Measurements from ENCODE around the gene CIBAR2. TPM values are rescaled to one million over a fixed set of nuclear protein-coding genes. Genes with fewer than 3 reads are reported as not detected.

CIBAR2 gene
- total RNA-seq, 1 experiment from 2014 or later, result not detected

GRCh38 chr16:85062323-85062722 lies 49.9 kb downstream of the CIBAR2 start:
- H3K23me2 ChIP-seq (ENCODE audit: insufficient read length, low read depth, low read length, poor library complexity, severe bottlenecking), result no peaks in the 10 kb centered on the region
- H3K18ac ChIP-seq (ENCODE audit: insufficient read length, low read depth, low read length), result no peak overlapping the region
- no peak overlapping the region for H4K8ac ChIP-seq (replicated peaks; ENCODE audit: insufficient read length, low read depth, low read length)
- H3K4ac ChIP-seq (ENCODE audit: low read depth, low read length), result no peak overlapping the region
- no CpG with 5 or more reads among the region's 9 CpGs for WGBS (ENCODE audit: extremely low coverage, insufficient read length, low lambda C conversion rate)
- no peak overlapping the region for H3K14ac ChIP-seq (ENCODE audit: insufficient read depth, low read length)
- H3K4me2 ChIP-seq (ENCODE audit: insufficient read depth, insufficient read length, low read length), result no peak overlapping the region
- H2AK5ac ChIP-seq (ENCODE audit: insufficient read length, low read length), result no peak overlapping the region
- no peak overlapping the region for H2BK5ac ChIP-seq (ENCODE audit: insufficient read length, low read length)
- H3K79me2 ChIP-seq (ENCODE audit: insufficient read depth, low read length), result no peaks in the 10 kb centered on the region
- no peaks in the 10 kb centered on the region for H3K9me3 ChIP-seq (ENCODE audit: control insufficient read depth, low read depth, low read length)
- no peaks in the 10 kb centered on the region for H3K27me3 ChIP-seq (ENCODE audit: insufficient read depth, low read length)
- no peak overlapping the region for H2AFZ ChIP-seq (ENCODE audit: low read length)
- Mint-ChIP-seq H3K4me3 (peak overlapping the region in 1 of 2 experiments; percentile 17; a peak in 1 of 5 replicates), H3K9me3 (no peaks in the 10 kb centered on the region), H3K4me1 (peaks cover 26 to 30% of the 10 kb centered on the region in 2 experiments), H3K27me3 (ENCODE audit: low read depth) (peaks cover 12% of the 10 kb centered on the region), H3K36me3 (ENCODE audit: insufficient read depth in 1 of 3, low read depth in 3 of 3) (no peaks in the 10 kb centered on the region), H3K27ac (no peak overlapping the region; a peak in 1 of 7 replicates)
- H3K56ac ChIP-seq (ENCODE audit: insufficient read length, low read depth, low read length), result no peak overlapping the region
- H3K9ac ChIP-seq (ENCODE audit: extremely low read depth, insufficient read length, low read length), result no peak overlapping the region
- no peak overlapping the region for H2BK120ac ChIP-seq (ENCODE audit: low read depth, low read length, poor library complexity, severe bottlenecking)
- H4K5ac ChIP-seq (ENCODE audit: insufficient read length, low read depth, low read length), result no peak overlapping the region
- no peaks in the 10 kb centered on the region for H4K20me1 ChIP-seq (ENCODE audit: control insufficient read depth, insufficient read depth, insufficient read length)
- no peak for DNase-seq
- H4K91ac ChIP-seq (ENCODE audit: insufficient read length, low read depth, low read length), result no peak overlapping the region
- H3K27ac ChIP-seq (ENCODE audit: insufficient read length, low read depth, low read length), result no peak overlapping the region
- H2BK12ac ChIP-seq (ENCODE audit: insufficient read length, low read depth, low read length), result no peak overlapping the region
- no peak for TF ChIP-seq CTCF (conservative IDR thresholded peaks at IDR 0.05)
- H3K79me1 ChIP-seq (ENCODE audit: insufficient read depth, low read depth, low read length, poor library complexity, severe bottlenecking), result no peaks in the 10 kb centered on the region
- H2BK15ac ChIP-seq (ENCODE audit: low read depth, low read length), result no peak overlapping the region
- H2BK20ac ChIP-seq (ENCODE audit: low read depth, low read length, poor library complexity, severe bottlenecking), result no peak overlapping the region
- peaks cover 2% of the 10 kb centered on the region; the same call in 1 of the 2 replicates for H3K4me1 ChIP-seq (ENCODE audit: insufficient read depth, low read length)
- no peak overlapping the region for H3T11ph ChIP-seq (ENCODE audit: low read length)
- H3K23ac ChIP-seq (ENCODE audit: insufficient read length, low read depth, low read length), result no peak overlapping the region

Measured in H9 (cell line).